ENCODE data around the gene GPATCH2. TPM values are rescaled to one million over a fixed set of nuclear protein-coding genes. Genes with fewer than 3 reads are reported as not detected.

GPATCH2 gene
- total RNA-seq, 2 donors from 2014 or later, result 21.2 to 23.2 TPM

GRCh38 chr1:217393896-217394295 is 237.0 kb downstream of the GPATCH2 start:
- Histone ChIP-seq H3K27ac (ENCODE audit: low read depth, low read length) (no peak overlapping the region), H3K4me3 (ENCODE audit: low read length) (no peak overlapping the region), H3K36me3 (ENCODE audit: control insufficient read depth, insufficient read depth, low read length) (no peaks in the 10 kb centered on the region), H3K9me3 (ENCODE audit: control insufficient read depth, low read length) (no peaks in the 10 kb centered on the region), H3K9ac (ENCODE audit: extremely low read depth, low read length, poor library complexity, severe bottlenecking) (no peak overlapping the region), H3K27me3 (ENCODE audit: control insufficient read depth, insufficient read depth, low read length, poor library complexity, severe bottlenecking) (no peaks in the 10 kb centered on the region), H3K4me1 (ENCODE audit: control insufficient read depth, insufficient read depth, low read length) (no peaks in the 10 kb centered on the region)
- H3K27ac Mint-ChIP-seq, result no peak overlapping the region
- 90 to 100% methylated on average over 1 of the region's 1 CpG for WGBS, 2 experiments (ENCODE audit: insufficient coverage in 1 of 2, insufficient read length in 1 of 2)
- TF ChIP-seq CTCF (conservative IDR thresholded peaks at IDR 0.05), result peak; percentile 56
- no peaks in the 10 kb centered on the region for H3K4me1 Mint-ChIP-seq
- H3K9me3 Mint-ChIP-seq, result no peaks in the 10 kb centered on the region
- H3K36me3 Mint-ChIP-seq (ENCODE audit: low read depth), result no peaks in the 10 kb centered on the region
- H3K4me3 Mint-ChIP-seq, result no peak overlapping the region
- DNase-seq, result no peak
- H3K27me3 Mint-ChIP-seq (ENCODE audit: insufficient read depth), result peaks cover 4% of the 10 kb centered on the region

DNA sequence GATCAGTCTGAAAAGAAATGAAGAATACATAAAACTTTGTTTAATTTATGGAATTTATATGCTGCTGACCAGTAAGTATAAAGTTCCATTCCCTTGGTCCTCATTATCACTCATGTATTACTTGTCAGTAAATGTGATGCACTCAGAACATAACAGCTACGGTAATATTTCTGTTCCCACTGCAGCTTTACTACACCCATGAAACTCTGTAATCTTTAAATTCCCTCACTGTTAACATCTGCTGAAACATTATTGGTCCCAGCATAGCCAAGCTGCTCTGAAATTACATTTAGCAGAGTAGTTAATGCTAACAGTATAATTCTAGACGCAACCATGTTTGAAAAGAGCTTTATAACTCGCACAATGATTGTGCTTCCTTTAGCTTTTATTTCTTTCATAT is 238.4 kb downstream of the GPATCH2 start:
- H3K9me3 ChIP-seq (ENCODE audit: control insufficient read depth, low read length), result no peaks in the 10 kb centered on the region
- no peaks in the 10 kb centered on the region for H3K36me3 ChIP-seq (ENCODE audit: control insufficient read depth, insufficient read depth, low read length)
- no peak for DNase-seq
- Mint-ChIP-seq H3K27ac (no peak overlapping the region), H3K36me3 (ENCODE audit: low read depth) (no peaks in the 10 kb centered on the region), H3K4me1 (no peaks in the 10 kb centered on the region), H3K27me3 (ENCODE audit: insufficient read depth) (peaks cover 9% of the 10 kb centered on the region), H3K9me3 (no peaks in the 10 kb centered on the region), H3K4me3 (no peak overlapping the region)
- no peak overlapping the region for H3K9ac ChIP-seq (ENCODE audit: extremely low read depth, low read length, poor library complexity, severe bottlenecking)
- TF ChIP-seq CTCF (conservative IDR thresholded peaks at IDR 0.05), result no peak
- no peaks in the 10 kb centered on the region for H3K4me1 ChIP-seq (ENCODE audit: control insufficient read depth, insufficient read depth, low read length)
- 98 to 100% methylated on average over 3 of the region's 3 CpGs for WGBS, 2 experiments (ENCODE audit: insufficient coverage in 1 of 2, insufficient read length in 1 of 2)
- H3K27me3 ChIP-seq (ENCODE audit: control insufficient read depth, insufficient read depth, low read length, poor library complexity, severe bottlenecking), result peaks cover 2% of the 10 kb centered on the region
- H3K4me3 ChIP-seq (ENCODE audit: low read length), result no peak overlapping the region
- H3K27ac ChIP-seq (ENCODE audit: low read depth, low read length), result no peak overlapping the region

DNA sequence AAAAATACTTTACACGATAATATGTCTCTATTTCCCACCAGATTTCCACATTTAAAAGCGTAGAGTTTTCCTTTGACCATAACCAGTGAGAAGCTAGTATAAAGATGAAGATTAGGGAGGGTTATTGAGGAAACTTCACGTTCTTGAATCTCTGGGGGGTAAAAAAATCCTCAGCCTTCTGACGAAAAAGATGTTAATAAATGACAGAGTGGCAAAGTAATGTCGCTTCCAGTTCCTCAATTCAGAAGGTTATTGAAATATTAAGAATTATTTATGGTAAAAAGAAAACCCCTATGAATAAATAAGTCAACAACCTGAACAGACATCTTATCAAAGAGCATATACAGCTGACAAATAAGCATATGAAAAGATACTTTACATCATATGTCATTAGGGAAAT is 241.0 kb downstream of the GPATCH2 start:
- no peak for TF ChIP-seq CTCF (conservative IDR thresholded peaks at IDR 0.05)
- peaks cover 27% of the 10 kb centered on the region for H3K27me3 Mint-ChIP-seq (ENCODE audit: insufficient read depth)
- H3K36me3 Mint-ChIP-seq (ENCODE audit: low read depth), result no peaks in the 10 kb centered on the region
- H3K27ac ChIP-seq (ENCODE audit: low read depth, low read length), result no peak overlapping the region
- no peak overlapping the region for H3K4me3 ChIP-seq (ENCODE audit: low read length)
- no peaks in the 10 kb centered on the region for H3K9me3 ChIP-seq (ENCODE audit: control insufficient read depth, low read length)
- no peaks in the 10 kb centered on the region for H3K4me1 Mint-ChIP-seq
- DNase-seq, result no peak
- no peaks in the 10 kb centered on the region for H3K4me1 ChIP-seq (ENCODE audit: control insufficient read depth, insufficient read depth, low read length)
- peaks cover 4% of the 10 kb centered on the region for H3K27me3 ChIP-seq (ENCODE audit: control insufficient read depth, insufficient read depth, low read length, poor library complexity, severe bottlenecking)
- H3K27ac Mint-ChIP-seq, result no peak overlapping the region
- H3K36me3 ChIP-seq (ENCODE audit: control insufficient read depth, insufficient read depth, low read length), result no peaks in the 10 kb centered on the region
- no peak overlapping the region for H3K9ac ChIP-seq (ENCODE audit: extremely low read depth, low read length, poor library complexity, severe bottlenecking)
- H3K9me3 Mint-ChIP-seq, result peaks cover 3% of the 10 kb centered on the region
- WGBS, 2 experiments (ENCODE audit: insufficient coverage in 1 of 2, insufficient read length in 1 of 2), result 94 to 95% methylated on average over 2 to 4 of the region's 5 CpGs
- H3K4me3 Mint-ChIP-seq, result no peak overlapping the region

Measured in endodermal cell (in vitro differentiated cells).